Tibial nerve (tissue), 3 donors: ENCODE data around the gene MYOZ3.

Experiments used
- CTCF ChIP-seq, 5 experiments: fragments of 200-600 bp in 3 of 5; fragments of 450-650 bp in 2 of 5; sonication (generic) in 3 of 5; IDR thresholded peaks; one replicate each; pipeline ENCODE4 v1.5.1; 2016 to 2019; ENCODE audit warnings: antibody characterized with exemption in 5 of 5, mild to moderate bottlenecking in 3 of 5, moderate library complexity in 2 of 5
- POLR2A ChIP-seq, 2 donors: fragments of 450-650 bp; IDR thresholded peaks; one replicate each; pipeline ENCODE4 v1.6.1; 2017; ENCODE audit warnings: antibody characterized with exemption in 2 of 2, mild to moderate bottlenecking in 2 of 2, moderate library complexity in 2 of 2

GRCh38 chr5:150642991-150643710, 17.9 kb upstream of the MYOZ3 start:
- TF ChIP-seq CTCF (IDR thresholded peaks at IDR 0.05) = no peak
- TF ChIP-seq POLR2A (IDR thresholded peaks at IDR 0.05) = no peak
